Astrocyte of the spinal cord (primary cell): ENCODE data around the gene GNAS.

Experiments
- DNase-seq: peaks from one replicate; pipeline ENCODE4 v3.0.0; 2011; ENCODE audit warnings: low read depth, low spot score
- H3K4me3 ChIP-seq: 2 replicates; pipeline ENCODE4 v1.5.1; 2011; ENCODE audit warnings: low read depth, mild to moderate bottlenecking, low read length, moderate library complexity
- CTCF ChIP-seq: IDR thresholded peaks from 2 replicates; pipeline ENCODE4 v1.5.1; 2012; ENCODE audit warnings: low read depth, mild to moderate bottlenecking, low read length, inconsistent platforms
- in situ Hi-C: cut with HindIII; loops from 2 replicates; pipeline ENCODE4 v1.10.0; 2017; ENCODE audit warnings: low sequenced_read_pairs

The GNAS gene

GRCh38 chr20:58926802-58927489 is 74.4 kb downstream of the GNAS start:
- in situ Hi-C loops, result no loop called here
- H3K4me3 ChIP-seq, result no peak overlapping the region
- DNase-seq, result no peak
- no peak for TF ChIP-seq CTCF

GRCh38 chr20:58927490-58928061 is 75.1 kb downstream of the GNAS start:
- TF ChIP-seq CTCF, result no peak
- no peak overlapping the region for H3K4me3 ChIP-seq
- no peak for DNase-seq
- in situ Hi-C loops, result no loop called here

- in situ Hi-C loops, result no loop called here
- H3K4me3 ChIP-seq, result no peak overlapping the region
- TF ChIP-seq CTCF, result no peak
- DNase-seq, result no peak
These were observed 78.0 kb downstream of the GNAS start for GRCh38 chr20:58930496-58930895.

GRCh38 chr20:58932170-58932569 is 79.7 kb downstream of the GNAS start:
- TF ChIP-seq CTCF, result no peak
- in situ Hi-C loops, result no loop called here

GRCh38 chr20:58938078-58938477 is 85.6 kb downstream of the GNAS start:
- DNase-seq, result no peak
- no peak overlapping the region for H3K4me3 ChIP-seq
- in situ Hi-C loops, result no loop called here
- no peak for TF ChIP-seq CTCF

More at GRCh38 chr20:58932170-58932569, 79.7 kb downstream of the GNAS start:
- no peak overlapping the region for H3K4me3 ChIP-seq
- no peak for DNase-seq

- in situ Hi-C loops, result no loop called here
These were observed 86.0 kb downstream of the GNAS start for GRCh38 chr20:58938541-58938940.

More at GRCh38 chr20:58938541-58938940, 86.0 kb downstream of the GNAS start:
- H3K4me3 ChIP-seq, result no peak overlapping the region
- no peak for TF ChIP-seq CTCF
- DNase-seq, result no peak
